ENCODE measurements around the gene CLEC18B.
"Not testable (repeated sequence)": the region's sequence is repeated elsewhere in the genome, so short reads cannot be mapped to it uniquely, and the experiment has no call there.

Gene CLEC18B

GRCh38 chr16:74451951-74452758, 30.9 kb upstream of the CLEC18B start:
- Mint-ChIP-seq H3K27ac (peak overlapping the region; percentile 80), H3K4me1 (peaks cover 16% of the 10 kb centered on the region)

GRCh38 chr16:74450967-74451760, 29.9 kb upstream of the CLEC18B start:
- Mint-ChIP-seq H3K27ac (peak overlapping the region; percentile 80), H3K4me3 (no peak overlapping the region), H3K9me3 (no peaks in the 10 kb centered on the region), H3K36me3 (peaks cover 28% of the 10 kb centered on the region), H3K4me1 (peaks cover 16% of the 10 kb centered on the region), H3K27me3 (no peaks in the 10 kb centered on the region)
- ATAC-seq (ENCODE audit: low read depth) (no peak), DNase-seq (ENCODE audit: low spot score in 2 of 2) (no peak)

More at GRCh38 chr16:74451951-74452758, 30.9 kb upstream of the CLEC18B start:
- H3K27me3 Mint-ChIP-seq = no peaks in the 10 kb centered on the region
- H3K9me3 Mint-ChIP-seq = no peaks in the 10 kb centered on the region
- ATAC-seq (ENCODE audit: low read depth) = peak; percentile 72
- DNase-seq (ENCODE audit: low spot score in 2 of 2) = no peak
- H3K36me3 Mint-ChIP-seq = peaks cover 27% of the 10 kb centered on the region
- peak overlapping the region; percentile 2 for H3K4me3 Mint-ChIP-seq

GRCh38 chr16:74450236-74450635, 29.0 kb upstream of the CLEC18B start:
- ATAC-seq (ENCODE audit: low read depth) (no peak), DNase-seq (ENCODE audit: low spot score in 2 of 2) (no peak)
- Mint-ChIP-seq H3K36me3 (peaks cover 21% of the 10 kb centered on the region), H3K27me3 (no peaks in the 10 kb centered on the region), H3K9me3 (no peaks in the 10 kb centered on the region), H3K4me3 (no peak overlapping the region), H3K4me1 (peaks cover 16% of the 10 kb centered on the region), H3K27ac (no peak overlapping the region)

GRCh38 chr16:74449470-74449869, 28.2 kb upstream of the CLEC18B start:
- DNase-seq (ENCODE audit: low spot score in 2 of 2) (no peak), ATAC-seq (ENCODE audit: low read depth) (no peak)
- peaks cover 16% of the 10 kb centered on the region for H3K4me1 Mint-ChIP-seq
- no peaks in the 10 kb centered on the region for H3K27me3 Mint-ChIP-seq
- peaks cover 18% of the 10 kb centered on the region for H3K36me3 Mint-ChIP-seq
- H3K27ac Mint-ChIP-seq = no peak overlapping the region
- H3K9me3 Mint-ChIP-seq = no peaks in the 10 kb centered on the region
- H3K4me3 Mint-ChIP-seq = no peak overlapping the region

GRCh38 chr16:74448990-74449389, 27.7 kb upstream of the CLEC18B start:
- ATAC-seq (ENCODE audit: low read depth) (no peak), DNase-seq (ENCODE audit: low spot score in 2 of 2) (no peak)
- Mint-ChIP-seq H3K27ac (no peak overlapping the region), H3K4me1 (peaks cover 16% of the 10 kb centered on the region), H3K36me3 (peaks cover 18% of the 10 kb centered on the region), H3K9me3 (no peaks in the 10 kb centered on the region), H3K27me3 (no peaks in the 10 kb centered on the region), H3K4me3 (no peak overlapping the region)

- H3K27me3 Mint-ChIP-seq = no peaks in the 10 kb centered on the region
- H3K4me3 Mint-ChIP-seq = no peak overlapping the region
- H3K36me3 Mint-ChIP-seq = peaks cover 12% of the 10 kb centered on the region
- no peaks in the 10 kb centered on the region for H3K9me3 Mint-ChIP-seq
- peaks cover 6% of the 10 kb centered on the region for H3K4me1 Mint-ChIP-seq
- H3K27ac Mint-ChIP-seq = no peak overlapping the region
- ATAC-seq (ENCODE audit: low read depth) (no peak), DNase-seq (ENCODE audit: low spot score in 2 of 2) (no peak)
Measured at GRCh38 chr16:74447578-74447977, 26.3 kb upstream of the CLEC18B start.

- Mint-ChIP-seq H3K4me3 (no peak overlapping the region), H3K27ac (no peak overlapping the region), H3K9me3 (no peaks in the 10 kb centered on the region), H3K27me3 (no peaks in the 10 kb centered on the region), H3K4me1 (no peaks in the 10 kb centered on the region), H3K36me3 (peaks cover 8% of the 10 kb centered on the region)
- no peak for DNase-seq (ENCODE audit: low spot score in 2 of 2)
- no peak for ATAC-seq (ENCODE audit: low read depth)
Measured at GRCh38 chr16:74446866-74447265, 25.6 kb upstream of the CLEC18B start.

- ATAC-seq (ENCODE audit: low read depth); H3K27me3 Mint-ChIP-seq; H3K9me3 Mint-ChIP-seq; H3K4me3 Mint-ChIP-seq; DNase-seq (ENCODE audit: low spot score in 2 of 2); H3K27ac Mint-ChIP-seq; H3K4me1 Mint-ChIP-seq: not testable (repeated sequence)
- H3K36me3 Mint-ChIP-seq = peaks cover 10% of the 10 kb centered on the region
Measured at GRCh38 chr16:74443624-74444346, 22.5 kb upstream of the CLEC18B start.

- Mint-ChIP-seq H3K27me3 (no peaks in the 10 kb centered on the region), H3K4me1 (no peaks in the 10 kb centered on the region), H3K36me3 (peaks cover 7% of the 10 kb centered on the region), H3K4me3 (no peak overlapping the region), H3K27ac (no peak overlapping the region), H3K9me3 (peaks cover 3% of the 10 kb centered on the region)
- DNase-seq (ENCODE audit: low spot score in 2 of 2) (no peak), ATAC-seq (ENCODE audit: low read depth) (no peak)
Measured at GRCh38 chr16:74439685-74440084, 18.4 kb upstream of the CLEC18B start.

- H3K4me3 Mint-ChIP-seq = no peak overlapping the region
- H3K9me3 Mint-ChIP-seq = peaks cover 3% of the 10 kb centered on the region
- DNase-seq (ENCODE audit: low spot score in 2 of 2) (no peak), ATAC-seq (ENCODE audit: low read depth) (no peak)
- no peak overlapping the region for H3K27ac Mint-ChIP-seq
- H3K4me1 Mint-ChIP-seq = no peaks in the 10 kb centered on the region
- H3K27me3 Mint-ChIP-seq = no peaks in the 10 kb centered on the region
- H3K36me3 Mint-ChIP-seq = peaks cover 7% of the 10 kb centered on the region
Measured at GRCh38 chr16:74438492-74438979, 17.3 kb upstream of the CLEC18B start.

- Mint-ChIP-seq H3K4me3 (no peak overlapping the region), H3K4me1 (peaks cover 2% of the 10 kb centered on the region), H3K27me3 (no peaks in the 10 kb centered on the region), H3K9me3 (peaks cover 3% of the 10 kb centered on the region), H3K36me3 (no peaks in the 10 kb centered on the region), H3K27ac (no peak overlapping the region)
- DNase-seq (ENCODE audit: low spot score in 2 of 2) (no peak), ATAC-seq (ENCODE audit: low read depth) (no peak)
Measured at GRCh38 chr16:74431516-74431915, 10.2 kb upstream of the CLEC18B start.

- ATAC-seq (ENCODE audit: low read depth) = peak; percentile 81
- DNase-seq (ENCODE audit: low spot score in 2 of 2) = peak in 1 of 2 donors; percentile 21
- not testable (repeated sequence) for H3K4me1 Mint-ChIP-seq, H3K4me3 Mint-ChIP-seq, H3K27ac Mint-ChIP-seq, H3K9me3 Mint-ChIP-seq, H3K27me3 Mint-ChIP-seq, H3K36me3 Mint-ChIP-seq
Measured at GRCh38 chr16:74430036-74430712, 8.9 kb upstream of the CLEC18B start.

- not testable (repeated sequence) for ATAC-seq (ENCODE audit: low read depth); H3K36me3 Mint-ChIP-seq; H3K4me1 Mint-ChIP-seq; DNase-seq (ENCODE audit: low spot score in 2 of 2); H3K27me3 Mint-ChIP-seq; H3K27ac Mint-ChIP-seq; H3K4me3 Mint-ChIP-seq; H3K9me3 Mint-ChIP-seq
Measured at GRCh38 chr16:74428493-74428892, 7.2 kb upstream of the CLEC18B start.
